Activated naive CD8-positive, alpha-beta T cell (primary cell): Measurements from ENCODE around the gene STARD3.
"Not testable (repeated sequence)": the region's sequence is repeated elsewhere in the genome, so short reads cannot be mapped to it uniquely, and the experiment has no call there.

Experiments
- H3K27ac Mint-ChIP-seq: one replicate; pipeline ENCODE4 v1.8.0; 2021; ENCODE audit warnings: mixed read lengths
- H3K27me3 Mint-ChIP-seq: one replicate; pipeline ENCODE4 v1.8.0; 2021; ENCODE audit warnings: mixed read lengths
- H3K36me3 Mint-ChIP-seq: one replicate; pipeline ENCODE4 v1.8.0; 2021; ENCODE audit warnings: mixed read lengths
- H3K4me1 Mint-ChIP-seq: one replicate; pipeline ENCODE4 v1.8.0; 2021; ENCODE audit warnings: low read depth, mixed read lengths
- H3K4me3 Mint-ChIP-seq: one replicate; pipeline ENCODE4 v1.8.0; 2021; ENCODE audit warnings: mild to moderate bottlenecking, mixed read lengths
- H3K9me3 Mint-ChIP-seq: one replicate; pipeline ENCODE4 v1.8.0; 2021; ENCODE audit warnings: low read depth, mixed read lengths

The STARD3 gene

DNA sequence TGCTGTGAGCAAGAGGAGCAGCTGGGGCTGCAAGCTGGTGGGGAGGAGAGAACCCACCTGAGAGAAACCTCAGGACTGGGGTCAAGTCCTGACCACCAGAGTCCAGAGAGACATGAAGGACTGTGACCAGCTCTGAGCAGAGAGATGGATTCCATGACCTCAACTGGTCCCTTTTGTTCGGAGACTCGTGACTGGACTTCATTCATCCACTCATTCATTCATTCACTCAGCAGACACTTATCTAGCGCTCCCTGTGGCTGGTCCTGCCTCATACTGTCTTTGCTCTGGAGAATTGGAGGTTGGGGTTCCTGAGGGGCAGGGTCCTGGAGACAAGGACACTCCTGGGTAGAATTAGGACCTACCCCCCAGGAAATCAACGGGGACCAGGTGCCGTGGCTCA is 67.0 kb downstream of the STARD3 start:
- Mint-ChIP-seq H3K27me3 (peaks cover 16% of the 10 kb centered on the region), H3K4me1 (peaks cover 23% of the 10 kb centered on the region), H3K4me3 (no peak overlapping the region), H3K27ac (no peak overlapping the region), H3K36me3 (no peaks in the 10 kb centered on the region), H3K9me3 (no peaks in the 10 kb centered on the region)

DNA sequence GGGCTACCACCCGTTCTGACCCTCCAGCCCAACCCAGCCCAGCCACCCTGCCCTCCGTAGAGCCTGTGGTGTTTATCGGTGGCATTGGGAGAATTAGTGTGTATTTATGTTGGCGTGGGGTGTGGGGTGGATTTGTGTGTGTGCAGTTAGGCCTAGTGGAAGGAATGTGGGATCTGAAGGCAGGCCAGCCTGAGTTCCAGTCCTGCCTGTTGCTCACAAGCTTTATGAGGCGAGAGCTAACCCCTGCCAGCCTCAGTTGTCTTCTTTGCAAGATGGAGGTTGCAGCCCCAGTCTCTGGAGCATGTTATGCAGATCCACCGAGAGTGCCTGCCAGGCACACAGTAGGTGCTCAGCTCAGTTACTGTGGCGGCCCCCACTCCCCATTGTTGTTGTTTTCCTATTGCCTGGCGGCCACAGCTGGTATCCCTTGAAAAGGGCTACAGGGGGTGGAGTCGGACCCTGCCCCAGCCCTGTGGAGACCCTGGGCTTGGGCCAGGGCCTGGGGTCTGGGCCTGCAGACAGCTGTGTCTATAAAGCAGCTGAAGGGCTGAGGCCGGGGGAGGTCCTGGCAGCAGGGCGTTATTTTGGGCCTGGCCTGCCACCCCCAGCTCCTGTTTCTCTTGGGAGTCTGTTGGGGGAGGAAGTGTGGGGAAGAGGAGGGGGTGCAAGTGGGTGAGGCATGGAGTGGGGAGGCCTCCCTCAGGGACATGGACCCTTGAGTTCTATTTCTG is 68.0 kb downstream of the STARD3 start:
- H3K27ac Mint-ChIP-seq, result no peak overlapping the region
- no peaks in the 10 kb centered on the region for H3K9me3 Mint-ChIP-seq
- H3K4me1 Mint-ChIP-seq, result peaks cover 22% of the 10 kb centered on the region
- H3K27me3 Mint-ChIP-seq, result peaks cover 9% of the 10 kb centered on the region
- no peaks in the 10 kb centered on the region for H3K36me3 Mint-ChIP-seq
- no peak overlapping the region for H3K4me3 Mint-ChIP-seq

DNA sequence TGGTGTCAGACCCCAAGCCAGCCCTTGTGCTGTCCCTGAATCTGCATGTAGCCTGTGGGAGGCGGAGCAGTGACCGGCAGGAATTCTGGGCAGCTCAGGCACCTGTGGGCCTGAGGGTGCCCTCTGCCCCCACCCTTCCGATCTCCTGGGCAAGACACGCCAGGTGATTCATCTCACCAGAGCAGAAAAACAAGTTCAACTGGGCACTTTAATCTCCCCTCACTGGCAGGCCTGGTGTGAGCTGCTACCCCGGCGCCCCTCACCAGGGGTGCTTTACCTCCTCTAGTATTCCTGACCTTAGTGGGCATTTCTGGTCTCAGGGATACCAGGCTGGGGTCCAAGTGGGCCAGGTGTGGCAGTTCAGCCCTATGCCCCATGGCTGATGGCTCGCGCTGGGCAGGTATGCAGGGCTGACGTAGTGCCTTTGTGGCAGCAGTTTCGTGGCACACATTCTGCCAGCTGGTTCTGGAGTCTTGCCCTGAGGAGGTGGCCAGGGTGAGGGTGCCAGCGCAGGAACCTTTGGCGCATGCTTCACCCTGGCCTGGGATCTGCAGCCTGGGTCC is 68.9 kb downstream of the STARD3 start:
- H3K9me3 Mint-ChIP-seq, result no peaks in the 10 kb centered on the region
- H3K4me3 Mint-ChIP-seq, result no peak overlapping the region
- peaks cover 9% of the 10 kb centered on the region for H3K27me3 Mint-ChIP-seq
- no peak overlapping the region for H3K27ac Mint-ChIP-seq
- peaks cover 22% of the 10 kb centered on the region for H3K4me1 Mint-ChIP-seq
- no peaks in the 10 kb centered on the region for H3K36me3 Mint-ChIP-seq

DNA sequence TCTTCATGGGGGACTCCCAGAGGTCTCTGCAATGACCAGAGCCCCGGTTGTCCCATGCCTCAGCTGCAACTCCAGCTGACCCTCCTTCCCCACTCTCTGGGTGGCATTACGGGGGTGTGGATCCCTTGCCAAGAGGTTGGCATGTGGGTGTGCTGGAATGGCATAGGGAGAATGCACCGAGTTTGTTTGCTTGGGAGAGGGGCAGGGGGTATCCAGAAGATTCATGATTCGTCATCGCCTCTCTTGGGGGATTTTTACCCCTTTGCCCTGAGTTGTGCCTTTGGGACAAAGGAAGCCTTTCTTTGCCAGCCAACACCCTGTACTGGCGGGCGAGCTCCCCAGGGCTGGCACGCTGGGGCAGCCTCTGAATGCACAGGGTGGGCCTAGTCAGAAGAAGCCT is 69.4 kb downstream of the STARD3 start:
- H3K4me3 Mint-ChIP-seq, result no peak overlapping the region
- H3K27me3 Mint-ChIP-seq, result peaks cover 4% of the 10 kb centered on the region
- H3K4me1 Mint-ChIP-seq, result peaks cover 20% of the 10 kb centered on the region
- H3K36me3 Mint-ChIP-seq, result no peaks in the 10 kb centered on the region
- H3K9me3 Mint-ChIP-seq, result no peaks in the 10 kb centered on the region
- no peak overlapping the region for H3K27ac Mint-ChIP-seq

DNA sequence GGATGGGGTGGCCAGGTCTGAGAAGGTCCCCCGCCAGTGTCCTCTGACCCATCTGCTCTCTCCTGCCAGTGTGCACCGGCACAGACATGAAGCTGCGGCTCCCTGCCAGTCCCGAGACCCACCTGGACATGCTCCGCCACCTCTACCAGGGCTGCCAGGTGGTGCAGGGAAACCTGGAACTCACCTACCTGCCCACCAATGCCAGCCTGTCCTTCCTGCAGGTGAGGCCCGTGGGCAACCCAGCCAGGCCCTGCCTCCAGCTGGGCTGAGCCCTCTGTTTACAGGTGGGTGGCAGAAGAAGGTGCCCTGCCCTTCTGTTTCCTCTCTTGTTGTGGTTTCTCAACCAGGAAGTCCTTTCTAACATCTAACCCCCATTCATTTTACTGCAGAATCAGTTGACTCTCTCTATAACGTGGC is 70.0 kb downstream of the STARD3 start:
- H3K36me3 Mint-ChIP-seq, result no peaks in the 10 kb centered on the region
- no peaks in the 10 kb centered on the region for H3K9me3 Mint-ChIP-seq
- no peak overlapping the region for H3K4me3 Mint-ChIP-seq
- peaks cover 20% of the 10 kb centered on the region for H3K4me1 Mint-ChIP-seq
- no peaks in the 10 kb centered on the region for H3K27me3 Mint-ChIP-seq
- no peak overlapping the region for H3K27ac Mint-ChIP-seq

DNA sequence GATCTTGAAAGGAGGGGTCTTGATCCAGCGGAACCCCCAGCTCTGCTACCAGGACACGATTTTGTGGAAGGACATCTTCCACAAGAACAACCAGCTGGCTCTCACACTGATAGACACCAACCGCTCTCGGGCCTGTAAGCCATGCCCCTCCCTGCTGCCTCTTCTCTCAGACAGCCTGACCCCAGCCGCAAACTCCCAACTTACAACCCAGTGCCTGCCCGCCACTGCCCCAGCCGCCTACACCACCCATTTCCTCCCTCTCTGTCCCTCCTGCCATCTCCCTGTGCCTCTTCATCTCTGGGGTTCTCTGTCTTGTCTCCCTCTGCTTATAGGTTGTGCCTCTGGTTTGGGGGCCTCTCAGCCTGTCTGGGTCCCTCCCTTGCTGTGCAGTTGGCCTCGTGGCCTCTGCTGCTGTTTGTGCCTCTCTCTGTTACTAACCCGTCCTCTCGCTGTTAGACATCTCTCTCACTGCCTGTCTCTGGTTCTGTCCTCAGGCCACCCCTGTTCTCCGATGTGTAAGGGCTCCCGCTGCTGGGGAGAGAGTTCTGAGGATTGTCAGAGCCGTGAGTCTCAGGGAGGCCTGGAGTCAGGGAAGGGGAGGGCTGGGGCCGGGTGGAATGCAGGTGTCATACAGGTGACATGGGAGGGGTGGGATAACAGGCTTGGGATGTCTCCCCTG is 72.5 kb downstream of the STARD3 start:
- H3K27me3 Mint-ChIP-seq, result no peaks in the 10 kb centered on the region
- no peak overlapping the region for H3K4me3 Mint-ChIP-seq
- no peaks in the 10 kb centered on the region for H3K9me3 Mint-ChIP-seq
- no peak overlapping the region for H3K27ac Mint-ChIP-seq
- no peaks in the 10 kb centered on the region for H3K36me3 Mint-ChIP-seq
- peaks cover 20% of the 10 kb centered on the region for H3K4me1 Mint-ChIP-seq

DNA sequence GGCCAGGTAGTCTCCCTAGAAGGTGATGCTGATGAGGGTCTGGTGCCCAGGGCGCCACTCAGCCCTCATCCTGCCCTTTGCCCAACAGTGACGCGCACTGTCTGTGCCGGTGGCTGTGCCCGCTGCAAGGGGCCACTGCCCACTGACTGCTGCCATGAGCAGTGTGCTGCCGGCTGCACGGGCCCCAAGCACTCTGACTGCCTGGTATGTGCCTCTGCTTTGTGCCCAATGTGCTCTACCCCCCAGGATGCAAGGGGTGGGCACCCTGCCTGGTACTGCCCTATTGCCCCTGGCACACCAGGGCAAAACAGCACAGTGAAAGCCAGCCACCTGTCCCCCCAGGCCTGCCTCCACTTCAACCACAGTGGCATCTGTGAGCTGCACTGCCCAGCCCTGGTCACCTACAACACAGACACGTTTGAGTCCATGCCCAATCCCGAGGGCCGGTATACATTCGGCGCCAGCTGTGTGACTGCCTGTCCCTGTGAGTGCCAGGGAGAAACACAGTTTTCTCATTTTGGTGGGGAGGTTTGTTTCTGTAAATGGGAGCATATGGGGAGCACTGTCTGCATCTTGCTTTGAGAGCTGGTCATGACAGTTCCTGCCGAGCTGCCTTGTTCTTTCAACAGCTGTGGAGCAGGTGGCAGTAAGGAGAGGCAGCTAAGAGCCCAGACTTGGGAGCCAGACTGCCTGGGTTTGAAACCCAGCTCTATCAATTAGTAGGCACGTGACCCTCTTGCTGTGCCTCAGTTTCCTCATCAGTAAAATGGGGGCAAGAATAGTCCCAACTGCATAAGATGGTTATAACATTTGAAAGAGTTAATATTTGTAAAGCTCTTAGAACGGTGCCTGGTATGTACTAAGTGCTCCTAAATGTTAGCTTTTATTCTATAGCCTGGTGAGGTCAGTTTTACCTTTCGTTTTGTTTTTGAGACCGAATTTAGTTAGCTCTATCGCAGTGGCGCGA is 73.3 kb downstream of the STARD3 start:
- Mint-ChIP-seq H3K4me1 (peaks cover 20% of the 10 kb centered on the region), H3K36me3 (no peaks in the 10 kb centered on the region), H3K27ac (no peak overlapping the region), H3K9me3 (no peaks in the 10 kb centered on the region), H3K27me3 (no peaks in the 10 kb centered on the region), H3K4me3 (no peak overlapping the region)

DNA sequence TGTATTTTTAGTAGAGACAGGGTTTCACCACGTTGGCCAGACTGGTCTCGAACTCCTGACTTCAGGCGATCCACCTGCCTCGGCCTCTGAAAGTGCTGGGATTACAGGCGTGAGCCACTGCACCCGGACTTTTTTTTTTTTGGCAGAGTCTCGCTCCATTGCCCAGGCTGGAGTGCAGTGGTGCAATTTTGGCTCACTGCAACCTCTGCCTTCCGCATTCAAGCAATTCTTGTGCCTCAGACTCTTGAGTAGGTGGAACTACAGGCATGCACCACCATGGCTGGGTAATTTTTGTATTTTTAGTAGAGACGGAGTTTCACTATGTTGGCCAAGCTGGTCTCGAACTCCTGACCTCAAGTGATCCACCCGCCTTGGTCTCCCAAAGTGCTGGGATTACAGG is 74.1 kb downstream of the STARD3 start:
- not testable (repeated sequence) for H3K9me3 Mint-ChIP-seq, H3K36me3 Mint-ChIP-seq, H3K27ac Mint-ChIP-seq, H3K4me3 Mint-ChIP-seq, H3K27me3 Mint-ChIP-seq
- H3K4me1 Mint-ChIP-seq, result peaks cover 20% of the 10 kb centered on the region

DNA sequence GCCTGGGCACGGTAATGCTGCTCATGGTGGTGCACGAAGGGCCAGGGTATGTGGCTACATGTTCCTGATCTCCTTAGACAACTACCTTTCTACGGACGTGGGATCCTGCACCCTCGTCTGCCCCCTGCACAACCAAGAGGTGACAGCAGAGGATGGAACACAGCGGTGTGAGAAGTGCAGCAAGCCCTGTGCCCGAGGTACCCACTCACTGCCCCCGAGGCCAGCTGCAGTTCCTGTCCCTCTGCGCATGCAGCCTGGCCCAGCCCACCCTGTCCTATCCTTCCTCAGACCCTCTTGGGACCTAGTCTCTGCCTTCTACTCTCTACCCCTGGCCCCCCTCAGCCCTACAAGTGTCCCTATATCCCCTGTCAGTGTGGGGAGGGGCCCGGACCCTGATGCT is 74.9 kb downstream of the STARD3 start:
- Mint-ChIP-seq H3K4me1 (peaks cover 14% of the 10 kb centered on the region), H3K27ac (no peak overlapping the region), H3K27me3 (no peaks in the 10 kb centered on the region), H3K9me3 (no peaks in the 10 kb centered on the region), H3K4me3 (no peak overlapping the region), H3K36me3 (no peaks in the 10 kb centered on the region)
